ENCODE results near the gene PARD6B.

Gene PARD6B

DNA sequence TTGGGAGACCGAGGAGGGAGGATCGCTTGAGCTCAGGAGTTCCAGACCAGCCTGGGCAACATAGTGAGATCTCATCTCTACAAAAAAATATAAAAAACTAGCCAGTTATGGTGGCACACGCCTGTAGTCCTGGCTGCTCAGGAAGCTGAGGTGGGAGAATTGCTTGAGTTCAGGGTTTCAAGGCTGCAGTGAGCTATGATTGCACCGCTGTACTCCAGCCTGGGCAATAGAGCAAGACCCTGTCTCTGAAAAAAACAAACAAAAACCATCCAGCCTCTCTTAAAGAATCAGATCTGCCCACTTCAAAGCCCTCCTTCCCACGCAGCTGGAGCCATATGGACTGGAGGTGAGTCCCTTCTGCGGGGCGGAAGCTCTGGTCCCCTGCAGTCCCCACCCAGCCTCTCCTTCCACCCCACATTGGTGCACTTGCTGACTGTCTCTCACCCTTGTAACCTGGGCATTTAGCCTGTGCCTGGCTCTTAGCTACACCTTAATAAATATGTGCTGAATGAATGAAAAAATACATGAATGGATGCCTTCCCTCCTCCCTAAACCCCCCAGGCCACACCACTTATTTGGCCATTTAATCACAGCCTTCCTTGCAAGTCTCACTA, 7.2 kb upstream of the PARD6B start:
- no peak for DNase-seq (ENCODE audit: low spot score)

GRCh38 chr20:50724851-50725723, 6.3 kb upstream of the PARD6B start:
- peak; percentile 78 for DNase-seq (ENCODE audit: low spot score)

DNA sequence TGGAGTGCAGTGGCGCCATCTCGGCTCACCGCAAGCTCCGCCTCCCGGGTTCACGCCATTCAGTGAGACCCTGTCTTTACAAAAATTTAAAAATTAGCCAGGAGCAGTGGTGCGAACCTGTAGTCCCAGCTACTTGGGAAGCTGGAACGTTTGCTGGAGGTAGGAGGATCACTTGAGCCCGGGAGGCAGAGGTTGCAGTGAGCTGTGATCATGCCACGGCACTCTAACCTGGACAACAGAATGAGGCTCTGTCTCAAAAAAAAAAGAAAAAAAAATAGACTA, 5.7 kb upstream of the PARD6B start:
- DNase-seq (ENCODE audit: low spot score) = no peak

DNA sequence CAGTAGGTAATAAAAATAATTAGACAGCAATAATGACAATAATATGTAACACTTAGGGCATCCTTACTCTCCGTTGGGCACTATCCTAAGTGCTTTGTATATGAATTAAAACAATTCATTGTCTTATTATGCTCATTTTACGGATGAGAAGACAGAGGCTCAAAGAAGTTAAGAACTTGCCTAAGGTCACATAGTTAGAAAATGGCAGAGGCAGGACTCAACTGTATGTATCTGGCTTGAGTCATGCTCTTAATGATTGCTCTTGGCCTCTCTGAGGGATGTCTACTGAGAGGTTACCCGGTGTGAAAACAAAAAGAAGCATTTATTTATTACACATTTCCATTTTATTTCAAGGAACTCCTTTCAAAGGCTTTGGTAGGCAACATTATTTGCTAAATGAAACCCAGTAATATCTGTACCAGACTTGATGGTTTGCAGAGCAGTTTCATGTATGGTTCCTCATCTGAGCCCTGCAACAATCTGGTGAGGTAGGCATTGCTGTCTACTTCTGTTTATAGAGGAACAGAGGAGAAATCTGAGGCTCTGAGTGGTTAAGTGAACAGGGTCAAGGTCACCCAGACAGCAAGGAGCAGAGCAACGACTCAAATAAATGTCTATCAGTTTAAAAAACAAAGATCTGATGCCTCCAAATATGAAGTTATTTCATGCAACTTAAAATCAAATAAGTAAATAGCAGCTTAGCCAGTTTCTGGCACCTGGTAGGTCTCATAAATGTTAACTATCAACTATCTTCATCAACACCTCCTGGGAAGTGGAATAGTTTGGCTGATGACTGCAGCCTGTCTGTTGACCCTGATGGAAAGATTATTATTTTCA, 4.2 kb upstream of the PARD6B start:
- DNase-seq (ENCODE audit: low spot score) = no peak

DNA sequence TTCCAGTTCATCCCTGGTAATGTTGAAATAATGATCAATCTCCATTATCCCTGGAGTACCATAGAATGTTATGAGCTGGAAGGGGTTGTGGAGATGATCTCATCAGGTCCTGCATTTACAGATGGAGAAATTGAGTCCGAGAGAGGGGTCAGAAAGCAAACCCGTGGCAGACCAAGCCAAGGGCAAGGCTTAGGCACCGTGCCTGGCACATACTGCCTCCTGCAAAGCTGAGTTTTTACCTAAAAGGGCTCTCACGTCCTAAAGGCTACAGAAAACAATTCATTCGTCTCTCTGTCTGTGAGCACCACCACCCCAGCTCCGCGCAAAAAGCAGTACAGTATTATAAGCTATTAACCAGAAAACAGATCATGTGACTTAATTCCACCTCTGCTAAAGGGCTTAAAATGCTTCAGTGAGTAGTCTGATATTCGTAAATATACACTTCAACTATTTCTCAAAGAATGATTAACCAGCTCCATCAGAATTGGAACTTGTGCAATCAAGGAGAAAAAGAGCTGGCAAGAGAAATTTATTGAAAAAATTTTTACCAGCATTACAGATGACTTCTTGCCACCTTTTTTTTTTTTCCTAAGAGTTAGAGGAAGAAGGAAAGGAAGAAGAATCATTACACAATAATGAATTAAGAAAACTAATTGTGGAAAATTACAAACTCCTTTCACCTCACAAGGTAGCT, 3.4 kb upstream of the PARD6B start:
- peak; percentile 26 for DNase-seq (ENCODE audit: low spot score)

DNA sequence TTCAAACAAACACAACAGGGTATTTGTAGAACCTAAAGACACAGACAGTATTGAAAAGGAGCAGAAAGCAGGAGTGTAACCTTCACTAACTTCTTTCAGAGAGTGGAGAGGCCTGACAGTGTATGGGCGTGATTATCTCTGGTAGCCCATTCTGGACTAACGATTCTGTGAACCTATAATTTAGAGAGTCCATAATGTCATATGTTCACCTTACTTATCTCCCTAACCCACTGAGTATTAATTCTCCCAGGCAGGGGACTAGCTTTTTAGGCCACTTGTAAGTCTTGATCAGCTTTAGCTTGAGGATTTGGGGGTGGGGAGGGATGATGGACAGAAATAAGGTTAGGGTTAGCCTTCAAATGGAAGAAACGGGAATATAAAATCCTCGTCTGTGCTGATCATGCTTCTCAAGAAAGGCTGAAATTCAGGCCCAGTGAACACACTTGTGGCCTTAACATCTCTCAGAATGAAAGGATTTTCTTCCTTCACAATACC, 2.8 kb upstream of the PARD6B start:
- peak; percentile 12 for DNase-seq (ENCODE audit: low spot score)

GRCh38 chr20:50728981-50729874, 2.2 kb upstream of the PARD6B start:
- DNase-seq (ENCODE audit: low spot score) = peak; percentile 38

DNA sequence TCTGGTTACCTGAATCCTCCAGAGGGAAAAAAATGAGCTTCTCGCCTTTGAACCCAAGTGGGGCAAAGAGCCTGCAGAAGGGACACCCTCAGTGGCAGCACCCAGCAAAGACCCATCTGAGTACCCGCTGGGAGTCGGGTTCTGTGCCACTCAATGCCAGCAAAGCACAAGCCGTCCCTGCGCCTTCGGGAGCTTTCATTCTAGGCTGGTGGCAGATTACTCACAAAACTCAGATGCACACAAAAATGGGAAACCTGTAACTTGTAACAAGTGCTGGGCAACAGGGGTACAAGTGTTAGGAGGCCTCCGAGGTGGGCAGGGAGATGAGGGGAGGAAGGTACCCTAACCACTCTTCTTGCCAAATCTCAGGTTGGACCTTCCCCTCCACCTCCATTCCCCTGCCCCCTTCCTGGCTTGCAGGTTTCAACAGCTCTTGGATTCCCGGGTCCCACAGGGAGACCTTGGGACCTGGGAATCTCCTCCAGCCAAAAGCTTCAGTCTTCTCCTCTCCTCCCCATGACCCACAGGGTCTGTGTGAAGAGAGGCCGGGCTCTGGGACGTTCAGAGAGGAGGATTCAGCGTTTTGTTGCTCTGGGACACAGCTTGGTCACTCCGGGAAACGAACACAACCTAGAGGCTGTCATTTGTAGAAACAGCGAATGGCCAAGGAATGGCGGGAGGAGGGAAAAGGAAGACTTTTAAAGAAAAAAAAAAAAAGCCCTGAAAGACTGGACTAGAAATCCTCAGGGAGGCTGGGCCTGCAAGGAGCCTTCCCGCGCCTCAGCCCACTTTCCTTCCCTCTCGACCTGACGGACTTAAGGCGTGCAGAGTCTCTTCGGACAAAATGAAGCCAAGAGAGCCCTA, 1.2 kb upstream of the PARD6B start:
- DNase-seq (ENCODE audit: low spot score) = peak; percentile 50

DNA sequence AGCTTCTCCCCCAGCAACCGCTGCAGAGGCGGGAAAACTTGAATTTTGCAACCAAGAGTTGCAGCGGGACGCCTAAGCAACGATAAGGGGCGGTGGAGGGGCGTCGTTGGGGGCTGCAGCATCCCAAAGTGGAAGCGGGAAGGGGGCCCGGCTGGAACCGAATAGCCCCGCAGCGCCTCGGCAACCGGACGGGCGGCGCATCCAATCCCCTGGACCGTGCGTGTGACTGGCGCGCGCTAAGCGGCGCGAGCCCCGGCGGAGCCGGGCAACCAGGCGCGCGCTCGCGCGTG, 670 bp upstream of the PARD6B start:
- DNase-seq (ENCODE audit: low spot score) = no peak

DNA sequence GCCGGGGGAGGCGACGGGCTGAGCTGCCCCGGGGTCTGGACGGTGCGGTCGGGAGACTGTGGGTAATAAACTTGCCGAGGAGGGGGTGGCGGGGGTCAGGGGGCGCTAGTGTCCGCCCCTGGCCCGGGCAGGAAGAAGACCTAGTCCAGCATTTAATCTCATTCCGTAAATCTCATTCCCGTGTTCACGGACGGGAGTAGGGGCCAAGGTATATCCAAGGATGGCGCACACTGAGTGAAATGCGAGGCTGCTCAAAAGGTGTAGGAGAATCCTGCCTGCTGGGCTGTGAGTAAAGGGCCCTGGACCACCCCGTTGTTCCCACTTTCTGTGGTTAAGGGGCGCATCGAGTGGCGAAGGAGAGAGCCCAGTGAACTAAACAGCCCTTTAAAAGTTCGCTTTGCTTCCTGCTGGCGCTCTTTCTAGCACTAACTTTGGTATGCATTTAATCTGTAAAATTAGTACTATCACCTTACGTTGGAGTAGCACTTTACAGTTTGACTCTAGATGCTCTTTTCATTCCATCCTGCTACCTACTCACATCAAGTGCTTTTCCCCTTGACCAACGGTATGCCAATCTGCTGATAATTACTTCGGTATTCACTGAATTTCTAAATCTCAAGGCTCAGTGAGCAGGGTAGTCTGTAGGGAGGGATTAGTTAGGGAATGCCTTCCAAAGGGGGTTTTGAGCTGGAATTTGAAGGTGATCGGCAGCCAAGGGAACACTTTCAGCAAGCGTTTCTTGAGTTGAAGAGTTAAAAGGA, 730 bp downstream of the PARD6B start:
- DNase-seq (ENCODE audit: low spot score) = peak; percentile 45

DNA sequence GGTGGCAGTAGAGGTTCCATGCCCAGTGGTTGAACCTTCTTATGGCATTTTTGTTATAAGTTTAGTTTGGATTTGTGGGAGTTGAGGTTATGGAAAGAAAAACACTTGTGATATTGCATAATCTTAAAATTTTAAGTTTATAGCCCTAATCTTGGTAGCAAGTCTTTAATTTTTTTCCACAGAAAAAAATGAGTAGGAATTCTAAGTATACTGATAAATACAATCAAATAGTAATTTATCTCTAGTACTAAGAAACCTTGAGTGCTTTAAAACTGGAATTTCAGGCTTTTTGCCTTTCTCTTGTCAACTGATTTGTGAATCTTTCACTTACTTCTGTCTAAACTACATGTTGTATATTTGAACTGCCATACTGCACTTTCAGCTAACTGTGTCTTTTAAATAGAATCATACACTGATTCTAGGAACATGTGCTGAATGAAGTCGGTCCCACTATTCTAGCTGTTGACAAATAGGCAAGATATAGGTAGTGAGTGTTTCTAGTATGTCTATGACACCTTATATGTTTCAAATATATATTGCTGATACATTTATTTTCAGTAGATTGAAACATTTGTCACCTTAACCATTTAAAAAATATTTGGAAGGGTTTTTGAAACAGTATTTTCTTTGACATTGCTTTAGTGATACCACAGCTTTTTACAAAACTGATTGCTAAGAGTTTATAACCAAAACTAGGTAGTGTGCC, 2.4 kb downstream of the PARD6B start:
- no peak for DNase-seq (ENCODE audit: low spot score)

GRCh38 chr20:50734730-50735679, 3.6 kb downstream of the PARD6B start:
- DNase-seq (ENCODE audit: low spot score) = no peak

GRCh38 chr20:50735813-50736212, 4.4 kb downstream of the PARD6B start:
- no peak for DNase-seq (ENCODE audit: low spot score)

- peak; percentile 39 for DNase-seq (ENCODE audit: low spot score)
Observed at GRCh38 chr20:50737352-50737751, 6.0 kb downstream of the PARD6B start.

DNA sequence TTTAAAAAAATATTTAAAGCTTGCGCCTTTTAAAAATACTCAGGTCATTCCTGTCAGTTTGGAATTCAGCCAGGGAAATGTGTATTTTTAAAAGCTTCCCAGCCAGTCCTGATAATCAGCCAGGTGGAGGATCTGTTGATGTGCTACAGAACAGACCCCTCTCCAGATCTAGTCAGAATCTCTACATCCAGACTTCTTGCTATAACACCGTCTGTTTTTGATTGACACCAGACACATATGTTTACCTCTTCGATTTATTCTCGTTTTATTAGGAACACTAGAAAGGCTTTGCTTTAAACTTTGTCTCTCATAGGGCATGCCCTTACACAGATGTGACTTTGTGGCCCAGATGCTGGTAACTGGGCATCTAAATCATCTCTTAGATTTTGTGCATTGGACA, 11.7 kb downstream of the PARD6B start:
- DNase-seq (ENCODE audit: low spot score) = no peak

DNA sequence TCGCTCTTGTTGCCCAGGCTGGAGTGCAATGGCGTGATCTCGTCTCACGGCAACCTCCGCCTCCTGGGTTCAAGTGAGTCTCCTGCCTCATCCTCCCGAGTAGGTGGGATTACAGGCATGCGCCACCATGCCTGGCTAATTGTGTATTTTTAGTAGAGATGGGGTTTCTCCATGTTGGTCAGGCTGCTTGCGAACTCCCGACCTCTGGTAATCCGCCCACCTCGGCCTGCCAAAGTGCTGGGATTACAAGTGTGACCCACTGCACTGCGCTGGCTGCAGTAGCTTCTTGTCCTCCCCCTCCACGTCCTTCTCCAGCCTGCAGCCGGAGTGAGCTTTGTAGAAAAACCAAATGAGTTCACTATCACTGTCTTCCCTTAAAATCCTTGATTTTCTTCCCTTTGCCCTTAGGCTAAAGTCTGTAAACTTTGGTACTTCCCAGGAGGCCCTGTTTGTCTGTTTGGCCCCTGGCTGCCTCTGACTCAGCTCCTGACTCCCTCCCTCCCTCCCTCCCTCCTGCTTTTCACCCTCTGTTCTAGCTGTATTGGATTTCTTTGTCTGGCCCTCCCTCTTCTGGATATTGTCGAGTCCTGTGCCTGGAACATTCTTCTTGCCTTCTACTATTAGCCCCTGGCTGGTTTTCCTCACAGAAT, 12.9 kb downstream of the PARD6B start:
- DNase-seq (ENCODE audit: low spot score) = peak; percentile 63

DNA sequence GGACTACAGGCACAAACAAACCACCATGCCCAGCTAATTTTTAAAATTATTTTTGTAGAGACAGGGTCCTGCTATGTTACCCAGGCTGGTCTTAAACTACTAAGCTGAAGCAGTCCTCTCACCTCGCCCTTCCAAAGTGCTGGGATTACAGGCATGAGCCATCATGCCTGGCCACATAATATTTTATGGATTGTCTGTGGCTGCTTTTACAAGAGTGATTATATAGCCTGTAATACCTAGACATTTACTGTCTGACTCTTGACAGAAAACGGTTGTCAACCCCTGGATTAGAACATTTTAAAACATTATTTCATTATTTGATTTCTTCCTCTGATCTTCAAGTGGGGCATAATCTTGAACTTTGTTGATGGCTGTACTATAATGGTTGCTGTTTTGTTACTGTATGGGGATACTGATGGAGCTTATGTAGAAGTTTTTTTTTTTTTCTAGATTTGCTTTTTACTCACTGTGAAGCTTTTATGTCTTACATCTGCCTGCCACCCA, 14.3 kb downstream of the PARD6B start:
- peak; percentile 15 for DNase-seq (ENCODE audit: low spot score)
